Mammary epithelial cell (primary cell): ENCODE data around the gene ERBB4.

ENCODE experiments used
- CTCF ChIP-seq, 2 donors: IDR thresholded peaks in 1 of 2; conservative IDR thresholded peaks in 1 of 2; 2 replicates each; pipeline ENCODE4 v1.5.1; 2011 to 2012; ENCODE audit warnings: inconsistent platforms in 2 of 2, low read length in 2 of 2, mild to moderate bottlenecking in 2 of 2, control low read depth in 1 of 2, low read depth in 1 of 2; ENCODE audit not compliant: insufficient read depth in 1 of 2; ENCODE audit errors: extremely low read depth in 1 of 2
- EZH2 ChIP-seq: IDR thresholded peaks from 2 replicates; pipeline ENCODE4 v1.6.1; 2012; ENCODE audit warnings: low read length, inconsistent platforms, borderline replicate concordance

DNA sequence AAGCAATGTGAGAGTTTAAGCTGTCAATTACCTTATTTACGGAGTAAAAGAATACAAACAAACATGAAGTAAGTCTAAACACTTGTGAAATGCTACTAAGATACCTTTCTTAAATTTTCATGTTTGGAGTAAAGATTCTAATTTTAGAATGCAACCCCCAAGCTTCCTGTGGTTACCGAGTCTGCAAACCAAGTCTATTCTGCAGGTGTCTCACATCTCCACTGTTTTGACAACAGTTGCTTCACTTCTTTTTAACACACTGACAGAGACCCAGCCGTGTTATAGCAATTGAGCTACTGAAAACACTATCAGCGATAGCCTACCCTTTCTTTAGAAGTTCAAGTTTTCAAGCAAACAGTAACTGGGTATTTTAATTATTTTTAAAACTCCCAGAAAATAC, 608.3 kb downstream of the ERBB4 start:
- TF ChIP-seq CTCF (conservative IDR thresholded peaks at IDR 0.05 in 1 of 2, IDR thresholded peaks at IDR 0.05 in 1 of 2; ENCODE audit: extremely low read depth in 1 of 2, insufficient read depth in 1 of 2, low read depth in 1 of 2, low read length in 2 of 2) (no peak), EZH2 (no peak)
